GM18867 (cell line): ENCODE data around the gene ZCRB1.
"Not testable (repeated sequence)": the region's sequence is repeated elsewhere in the genome, so short reads cannot be mapped to it uniquely, and the experiment has no call there.

Experiments used
- ATAC-seq: cut with Tn5 transposase; IDR thresholded peaks from one replicate; pipeline ENCODE4 v1.9.1; 2021; ENCODE audit warnings: mild to moderate bottlenecking, moderate library complexity; ENCODE audit not compliant: unreplicated experiment

ZCRB1 gene, protein sequence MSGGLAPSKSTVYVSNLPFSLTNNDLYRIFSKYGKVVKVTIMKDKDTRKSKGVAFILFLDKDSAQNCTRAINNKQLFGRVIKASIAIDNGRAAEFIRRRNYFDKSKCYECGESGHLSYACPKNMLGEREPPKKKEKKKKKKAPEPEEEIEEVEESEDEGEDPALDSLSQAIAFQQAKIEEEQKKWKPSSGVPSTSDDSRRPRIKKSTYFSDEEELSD

GRCh38 chr12:42325653-42326474 lies at the start of gene ZCRB1, which contains the start of gene PPHLN1:
Gene ZCRB1, minus strand, starts transcription at chr12:42326094. Its CDS starts 1,992 bp downstream, at chr12:42324102.
Gene PPHLN1, plus strand, starts transcription at chr12:42326167. Its CDS starts 9,736 bp downstream, at chr12:42335903.
- ATAC-seq: peak; percentile 94

GRCh38 chr12:42373669-42374068 lies 47.8 kb upstream of the ZCRB1 start:
- no peak for ATAC-seq

- peak; percentile 89 for ATAC-seq
These were observed 46.4 kb upstream of the ZCRB1 start for GRCh38 chr12:42372154-42372791.

DNA sequence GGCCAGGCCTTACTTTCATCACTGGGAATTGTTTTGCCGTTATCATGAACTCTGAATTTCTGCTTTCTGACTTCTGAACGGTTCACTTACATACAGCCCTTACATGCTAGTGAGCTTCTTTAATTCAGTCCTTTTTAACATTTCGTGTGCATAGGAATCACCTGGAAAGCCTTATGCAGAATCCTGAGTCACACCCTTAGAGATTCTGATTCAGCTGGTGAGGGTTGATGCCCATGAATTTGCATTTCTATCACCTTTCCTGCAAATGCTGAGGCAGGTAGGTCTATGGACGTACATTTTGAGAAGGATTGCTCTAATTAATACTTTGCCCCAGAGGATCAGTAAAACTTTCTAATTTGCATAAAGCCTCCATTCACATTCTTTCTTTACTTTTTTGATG lies 44.1 kb upstream of the ZCRB1 start:
- no peak for ATAC-seq

DNA sequence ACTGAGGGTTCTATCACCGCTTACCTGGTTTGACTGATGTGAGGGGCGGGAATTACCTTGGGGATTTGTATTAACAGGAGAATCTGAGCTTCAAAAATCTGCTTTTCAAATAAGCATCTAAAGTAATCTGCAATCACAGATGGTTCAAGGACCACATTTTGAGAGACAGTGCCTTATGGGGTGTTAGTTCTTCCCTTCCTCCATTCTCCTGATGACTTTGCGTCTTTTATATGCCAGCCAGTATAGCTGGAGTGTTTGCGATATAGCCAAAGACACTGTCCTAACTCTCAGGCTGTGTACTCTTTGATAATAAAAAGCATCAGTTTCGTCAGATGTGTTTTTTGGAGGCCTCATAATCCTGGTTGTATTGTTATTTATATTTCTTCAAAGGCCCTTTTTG lies 39.6 kb upstream of the ZCRB1 start:
- no peak for ATAC-seq

DNA sequence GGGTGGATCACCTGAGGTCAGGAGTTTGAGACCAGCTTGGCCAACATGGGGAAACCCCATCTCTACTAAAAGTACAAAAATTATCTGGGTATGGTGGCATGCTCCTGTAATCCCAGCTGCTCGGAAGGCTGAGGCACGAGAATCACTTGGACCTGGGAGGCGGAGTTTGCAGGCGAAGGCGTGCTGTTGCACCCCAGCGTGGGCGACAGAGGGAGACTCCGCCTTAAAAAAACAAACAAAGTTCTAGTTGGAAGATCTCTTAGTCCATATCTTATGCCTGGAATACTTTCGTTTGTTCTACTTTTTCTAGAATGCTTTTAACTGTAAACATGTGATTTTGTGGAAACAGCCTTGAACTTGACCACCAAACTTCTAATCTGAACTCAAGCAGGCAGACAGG lies 38.8 kb upstream of the ZCRB1 start:
- no peak for ATAC-seq

DNA sequence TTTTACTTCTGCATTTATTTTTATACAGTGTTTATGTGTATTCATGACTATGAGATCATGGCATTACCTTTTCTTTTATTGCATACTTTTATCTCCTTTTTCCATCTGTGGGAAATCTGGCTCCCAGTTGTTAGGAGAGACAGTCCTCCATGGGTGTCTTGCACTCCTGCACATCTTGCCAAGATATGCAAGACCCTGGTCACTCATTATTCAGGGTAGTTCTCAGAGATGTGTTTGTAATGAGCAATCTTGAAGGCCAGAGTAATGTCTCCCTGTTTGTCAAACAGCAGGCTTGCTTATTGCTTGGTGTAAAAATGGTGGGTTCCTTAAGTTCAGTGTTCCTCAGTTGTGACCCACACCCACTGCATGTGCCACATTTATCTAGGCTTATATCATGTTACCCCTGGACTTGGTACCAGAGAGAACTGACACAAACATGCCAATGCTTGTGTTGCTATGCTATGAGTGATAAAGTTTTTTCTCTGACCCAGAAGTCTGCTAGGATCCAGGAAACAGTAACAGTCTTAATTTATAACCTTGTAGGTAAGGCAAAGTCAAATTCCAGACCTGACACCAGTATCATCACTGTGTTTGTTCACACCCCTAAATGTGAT lies 36.9 kb upstream of the ZCRB1 start:
- no peak for ATAC-seq

GRCh38 chr12:42361909-42362646 lies 36.2 kb upstream of the ZCRB1 start:
- no peak for ATAC-seq

GRCh38 chr12:42360747-42361403 lies 35.0 kb upstream of the ZCRB1 start:
- peak; percentile 72 for ATAC-seq

GRCh38 chr12:42356344-42356743 lies 30.4 kb upstream of the ZCRB1 start:
- ATAC-seq: no peak

DNA sequence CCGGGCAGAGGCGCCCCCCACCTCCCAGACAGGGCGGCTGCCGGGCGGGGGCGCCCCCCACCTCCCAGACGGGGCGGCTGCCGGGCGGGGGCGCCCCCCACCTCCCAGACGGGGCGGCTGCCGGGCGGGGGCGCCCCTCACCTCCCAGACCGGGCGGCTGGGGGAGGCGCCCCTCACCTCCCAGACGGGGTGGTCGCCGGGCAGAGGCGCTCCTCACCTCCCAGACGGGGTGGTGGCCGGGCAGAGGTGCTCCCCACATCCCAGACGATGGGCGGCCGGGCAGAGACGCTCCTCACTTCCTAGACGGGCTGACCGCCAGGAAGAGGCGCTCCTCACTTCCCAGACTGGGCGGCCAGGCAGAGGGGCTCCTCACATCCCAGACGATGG lies 24.1 kb upstream of the ZCRB1 start:
- not testable (repeated sequence) for ATAC-seq

- not testable (repeated sequence) for ATAC-seq
These were observed 23.5 kb upstream of the ZCRB1 start for GRCh38 chr12:42349119-42350020.

DNA sequence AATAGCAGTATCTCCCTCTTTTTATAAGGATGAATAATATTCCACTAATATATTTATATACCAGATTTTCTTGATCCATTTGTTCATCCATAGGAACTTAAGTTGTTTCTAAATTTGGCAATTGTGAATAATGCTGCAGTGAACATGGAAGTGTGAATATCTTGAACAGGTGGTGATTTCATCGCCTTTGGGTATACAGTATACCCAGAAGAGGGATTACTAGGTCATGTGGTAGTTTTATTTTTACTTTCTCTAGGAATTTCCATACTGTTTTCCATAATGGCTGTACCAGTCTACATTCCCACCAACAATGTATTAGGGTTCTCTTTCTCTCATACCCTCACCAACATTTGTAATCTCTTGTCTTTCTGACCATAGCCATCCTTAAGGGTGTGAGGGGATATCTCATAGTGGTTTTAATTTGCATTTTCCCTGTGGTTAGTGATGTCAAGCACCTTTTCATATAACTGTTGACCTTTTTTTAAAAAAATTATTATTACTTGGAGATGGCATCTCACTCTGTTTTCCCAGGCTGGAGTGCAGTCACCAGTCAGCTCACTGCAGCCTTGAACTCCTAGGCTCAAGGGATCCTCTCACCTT lies 20.6 kb upstream of the ZCRB1 start:
- ATAC-seq: no peak

GRCh38 chr12:42343721-42344120 lies 17.8 kb upstream of the ZCRB1 start:
- no peak for ATAC-seq

- no peak for ATAC-seq
These were observed 16.1 kb upstream of the ZCRB1 start for GRCh38 chr12:42342028-42342427.

GRCh38 chr12:42338280-42338679 lies 12.4 kb upstream of the ZCRB1 start:
- ATAC-seq: no peak

DNA sequence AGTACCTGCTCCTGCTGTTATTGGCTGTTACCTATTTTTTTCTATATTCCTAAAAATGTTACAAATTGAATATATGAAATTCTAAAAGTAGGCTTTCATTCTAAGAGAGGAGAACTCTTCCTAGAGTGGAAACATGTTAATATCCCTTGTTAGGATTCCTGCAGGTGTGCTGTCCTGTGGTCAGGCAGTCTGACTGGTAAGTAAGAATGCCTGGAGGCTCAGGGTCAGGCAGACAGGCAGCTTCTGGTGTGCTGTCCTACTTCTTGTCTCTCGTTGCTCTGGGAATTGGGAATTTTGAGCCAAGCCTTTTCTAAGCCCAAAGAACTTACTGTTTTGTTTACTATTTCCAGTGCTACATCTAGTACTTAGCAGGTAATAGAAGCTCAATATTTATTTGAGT lies 10.4 kb upstream of the ZCRB1 start:
- ATAC-seq: no peak
